ENCODE measurements around the gene CEP70. TPM values are rescaled to one million over a fixed set of nuclear protein-coding genes. Genes with fewer than 3 reads are reported as not detected.
A peak's percentile ranks its signal among the peaks of the same experiment; 100 is the strongest.

Gene CEP70
- total and polyA plus RNA-seq, 2 of the 13 experiments (the other 11 are each of a cell fraction or from before 2014, with no cell fraction given): 4.0 to 22.3 TPM

DNA sequence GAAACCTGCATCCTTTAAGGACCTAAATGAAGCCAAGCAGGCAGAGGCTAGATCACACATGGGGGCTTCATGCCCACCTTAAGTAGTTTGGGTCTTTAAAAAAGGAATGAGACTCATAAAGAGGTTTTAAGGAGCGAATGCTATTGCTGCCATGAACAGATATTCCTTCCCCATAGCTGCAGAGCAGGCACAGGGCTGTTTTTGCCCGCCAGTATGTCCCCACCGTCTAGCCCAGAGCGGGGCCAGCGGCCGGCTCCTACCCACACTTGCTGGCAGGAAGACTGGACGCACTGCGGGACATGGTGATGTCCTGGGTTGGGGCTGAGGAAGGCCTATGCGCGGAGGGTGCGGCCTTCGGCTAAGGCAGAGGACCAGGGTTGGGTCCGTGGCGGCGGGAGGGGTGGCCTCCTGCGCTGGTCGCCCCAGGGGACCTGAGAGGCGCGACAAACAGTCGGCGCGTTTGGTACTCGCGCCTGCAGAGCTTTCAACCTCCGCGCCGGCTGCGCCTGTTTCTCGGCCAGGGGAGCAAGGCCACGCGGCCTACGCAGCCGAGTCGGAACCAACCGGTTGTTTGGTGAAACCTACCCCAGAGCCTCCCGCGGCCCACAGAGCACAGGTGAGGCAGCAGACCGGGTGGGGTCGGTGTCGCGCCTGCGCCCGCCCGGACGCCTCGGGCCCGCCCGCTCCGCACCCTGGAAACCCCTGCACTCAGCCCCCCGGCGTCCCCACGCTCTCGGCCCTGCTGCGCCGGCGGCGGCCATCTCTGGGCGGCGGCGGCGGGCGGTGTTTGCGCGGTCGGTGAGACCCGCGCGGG, 14.5 kb upstream of the CEP70 start, which contains the start of gene FAIM:
TSS of gene FAIM (plus strand) at position 450 of the 814 bp plus-strand sequence. CDS start 10,956 bp downstream, outside the sequence.
- in situ Hi-C loops (cut with HindIII; ENCODE audit: extremely low pct_ligation_motif_present, low pct_unique_long_range_greater_than_20kb): no loop called here
- CTCF ChIA-PET (ENCODE audit: low intra/inter-chr PET ratio, low total read pairs): no interaction called here
- TF ChIP-seq ZNF235 (CRISPR knock-in tag; IDR thresholded peaks at IDR 0.05; ENCODE audit: borderline replicate concordance) (no peak), ZNF691 (CRISPR knock-in tag; IDR thresholded peaks at IDR 0.05; ENCODE audit: borderline replicate concordance, low read depth) (0 out of 2 replicates have a peak, but pooled peaks have one; percentile 31), NFYB (CRISPR knock-in tag; IDR thresholded peaks at IDR 0.05) (no peak), MIER2 (CRISPR knock-in tag; IDR thresholded peaks at IDR 0.05) (no peak), ZNF709 (CRISPR knock-in tag; IDR thresholded peaks at IDR 0.05) (no peak), KDM1A (CRISPR knock-in tag; IDR thresholded peaks at IDR 0.05) (no peak), KAT7 (CRISPR knock-in tag; IDR thresholded peaks at IDR 0.05; ENCODE audit: borderline replicate concordance) (peak; percentile 48; the same call in 1 of the 2 replicates), NR2C2 (CRISPR knock-in tag; IDR thresholded peaks at IDR 0.05; ENCODE audit: borderline replicate concordance) (0 out of 2 replicates have a peak, but pooled peaks have one; percentile 28), TEAD2 (CRISPR knock-in tag; IDR thresholded peaks at IDR 0.05) (no peak), HMG20A (CRISPR knock-in tag; IDR thresholded peaks at IDR 0.05; ENCODE audit: borderline replicate concordance) (no peak), ZMYM2 (CRISPR knock-in tag; IDR thresholded peaks at IDR 0.05) (no peak), RARA (CRISPR knock-in tag; IDR thresholded peaks at IDR 0.05) (peak; percentile 27; the same call in 1 of the 2 replicates), ZEB1 (IDR thresholded peaks at IDR 0.05; ENCODE audit: insufficient replicate concordance, low read depth) (no peak), PAF1 (CRISPR knock-in tag; IDR thresholded peaks at IDR 0.05) (no peak), ERF (CRISPR knock-in tag; IDR thresholded peaks at IDR 0.05) (peak; percentile 33; the same call in 1 of the 2 replicates), GATAD1 (CRISPR knock-in tag; IDR thresholded peaks at IDR 0.05) (0 out of 2 replicates have a peak, but pooled peaks have one; percentile 52), HOXA9 (CRISPR knock-in tag; IDR thresholded peaks at IDR 0.05; ENCODE audit: borderline replicate concordance) (peak; percentile 76), PHF21A (CRISPR knock-in tag; IDR thresholded peaks at IDR 0.05) (no peak), ADNP (CRISPR knock-in tag; IDR thresholded peaks at IDR 0.05) (no peak)
- TF ChIP-seq, protein P1, sequence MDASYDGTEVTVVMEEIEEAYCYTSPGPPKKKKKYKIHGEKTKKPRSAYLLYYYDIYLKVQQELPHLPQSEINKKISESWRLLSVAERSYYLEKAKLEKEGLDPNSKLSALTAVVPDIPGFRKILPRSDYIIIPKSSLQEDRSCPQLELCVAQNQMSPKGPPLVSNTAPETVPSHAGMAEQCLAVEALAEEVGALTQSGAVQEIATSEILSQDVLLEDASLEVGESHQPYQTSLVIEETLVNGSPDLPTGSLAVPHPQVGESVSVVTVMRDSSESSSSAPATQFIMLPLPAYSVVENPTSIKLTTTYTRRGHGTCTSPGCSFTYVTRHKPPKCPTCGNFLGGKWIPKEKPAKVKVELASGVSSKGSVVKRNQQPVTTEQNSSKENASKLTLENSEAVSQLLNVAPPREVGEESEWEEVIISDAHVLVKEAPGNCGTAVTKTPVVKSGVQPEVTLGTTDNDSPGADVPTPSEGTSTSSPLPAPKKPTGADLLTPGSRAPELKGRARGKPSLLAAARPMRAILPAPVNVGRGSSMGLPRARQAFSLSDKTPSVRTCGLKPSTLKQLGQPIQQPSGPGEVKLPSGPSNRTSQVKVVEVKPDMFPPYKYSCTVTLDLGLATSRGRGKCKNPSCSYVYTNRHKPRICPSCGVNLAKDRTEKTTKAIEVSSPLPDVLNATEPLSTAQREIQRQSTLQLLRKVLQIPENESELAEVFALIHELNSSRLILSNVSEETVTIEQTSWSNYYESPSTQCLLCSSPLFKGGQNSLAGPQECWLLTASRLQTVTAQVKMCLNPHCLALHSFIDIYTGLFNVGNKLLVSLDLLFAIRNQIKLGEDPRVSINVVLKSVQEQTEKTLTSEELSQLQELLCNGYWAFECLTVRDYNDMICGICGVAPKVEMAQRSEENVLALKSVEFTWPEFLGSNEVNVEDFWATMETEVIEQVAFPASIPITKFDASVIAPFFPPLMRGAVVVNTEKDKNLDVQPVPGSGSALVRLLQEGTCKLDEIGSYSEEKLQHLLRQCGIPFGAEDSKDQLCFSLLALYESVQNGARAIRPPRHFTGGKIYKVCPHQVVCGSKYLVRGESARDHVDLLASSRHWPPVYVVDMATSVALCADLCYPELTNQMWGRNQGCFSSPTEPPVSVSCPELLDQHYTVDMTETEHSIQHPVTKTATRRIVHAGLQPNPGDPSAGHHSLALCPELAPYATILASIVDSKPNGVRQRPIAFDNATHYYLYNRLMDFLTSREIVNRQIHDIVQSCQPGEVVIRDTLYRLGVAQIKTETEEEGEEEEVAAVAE (CRISPR knock-in tag; IDR thresholded peaks at IDR 0.05; ENCODE audit: borderline replicate concordance): peak; percentile 20; the same call in 1 of the 2 replicates

More for the DNA sequence above, 14.5 kb upstream of the CEP70 start, which contains the start of gene FAIM:
- DNase-seq (ENCODE audit: low spot score): peak; percentile 50
- Histone ChIP-seq H3K36me3 (replicated peaks in 1 of 2; ENCODE audit: control insufficient read depth in 1 of 2, insufficient read depth in 2 of 2, low read length in 2 of 2) (no peaks in the 10 kb centered on the region), H3K27ac (ENCODE audit: extremely low read length, insufficient read depth, low read length) (peak within 1 kb of the TSS; percentile 91), H2AFZ (ENCODE audit: low read length) (peak within 1 kb of the TSS; percentile 96), H3K9me3 (ENCODE audit: low read length) (no peaks in the 10 kb centered on the region), H3K9ac (ENCODE audit: insufficient read depth, low read depth, low read length) (peak within 1 kb of the TSS; percentile 95), H3K4me1 (ENCODE audit: insufficient read depth, low read length) (peaks cover 27% of the 10 kb centered on the region), H3K4me2 (ENCODE audit: low read depth, low read length) (peak within 1 kb of the TSS; percentile 82), H3K79me2 (ENCODE audit: insufficient read depth, low read length) (peaks cover 4% of the 10 kb centered on the region), H3K4me3 (replicated peaks in 1 of 3; ENCODE audit: insufficient read depth in 1 of 3, low read depth in 2 of 3, low read length in 3 of 3) (peak within 1 kb of the TSS; percentile 78 to 80 (median 80)), H4K20me1 (ENCODE audit: insufficient read depth, low read length) (no peaks in the 10 kb centered on the region; the same call in 1 of the 2 replicates), H3K27me3 (ENCODE audit: control insufficient read depth in 1 of 2, insufficient read depth in 2 of 2, low read length in 2 of 2) (no peaks in the 10 kb centered on the region)
- POLR2A ChIA-PET: interaction anchor here (0.9 to 3.3 kb wide), 4 partner anchors 14 to 307 kb away, joined by 3 to 36 read pairs (median 4); partner anchors contain the start of gene CEP70
- no peak for FAIRE-seq
- ATAC-seq: peak; percentile 89
- intact Hi-C loops (cut with micrococcal nuclease; ENCODE audit: unreplicated experiment): no loop called here
- 2% methylated on average over 12 of the region's 68 CpGs for WGBS (ENCODE audit: low lambda C conversion rate)
- BruUV-seq (replicated peaks): no TSS peak
